GM21576 (cell line): Measurements from ENCODE around the gene TTC12.
"Not testable (repeated sequence)": the region's sequence is repeated elsewhere in the genome, so short reads cannot be mapped to it uniquely, and the experiment has no call there.

Experiments
- ATAC-seq: cut with Tn5 transposase; IDR thresholded peaks from one replicate; pipeline ENCODE4 v1.9.1; 2021; ENCODE audit warnings: mild to moderate bottlenecking, moderate library complexity; ENCODE audit not compliant: unreplicated experiment

Gene TTC12

DNA sequence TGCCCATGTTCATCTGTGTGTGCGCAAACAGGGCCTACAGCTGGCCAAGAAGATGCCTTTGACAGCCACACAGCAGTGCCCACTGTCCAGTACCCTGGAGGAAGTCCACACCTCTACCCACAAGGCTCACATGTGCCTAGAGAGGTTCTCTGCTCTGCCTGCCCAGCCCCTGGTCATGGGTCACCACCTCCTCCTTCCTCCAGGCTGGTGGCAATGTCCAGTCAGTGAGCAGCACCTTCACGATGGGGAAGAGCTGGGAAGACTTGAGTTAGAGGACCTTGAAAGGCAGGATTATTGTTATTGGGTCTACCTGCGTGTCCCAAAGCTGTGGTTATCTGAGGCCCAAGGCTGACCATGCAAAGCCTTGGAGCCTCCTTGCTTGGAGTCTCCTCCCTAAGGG is 28.4 kb upstream of the TTC12 start:
- ATAC-seq = no peak

- ATAC-seq = no peak
Observed at GRCh38 chr11:113286509-113287497, 27.6 kb upstream of the TTC12 start.

DNA sequence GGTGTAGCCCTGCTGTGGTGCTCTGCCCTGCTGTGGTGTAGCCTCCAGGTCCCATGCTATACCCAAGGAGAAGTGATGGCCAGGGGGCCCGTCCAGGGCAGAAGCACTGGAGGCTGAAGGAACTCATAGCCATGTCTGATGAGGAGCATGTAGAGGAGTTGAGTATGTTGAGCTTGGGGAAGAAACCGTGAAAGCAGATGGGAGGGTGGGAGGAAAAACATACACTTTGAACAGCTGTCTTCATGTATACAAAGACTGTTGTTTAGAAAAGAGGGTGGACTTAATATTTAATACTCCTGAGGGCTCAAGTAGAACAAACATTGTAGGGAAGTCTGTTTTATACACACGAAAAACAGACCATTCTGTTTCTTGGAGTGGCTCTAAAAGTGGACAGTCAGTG is 26.6 kb upstream of the TTC12 start:
- no peak for ATAC-seq

DNA sequence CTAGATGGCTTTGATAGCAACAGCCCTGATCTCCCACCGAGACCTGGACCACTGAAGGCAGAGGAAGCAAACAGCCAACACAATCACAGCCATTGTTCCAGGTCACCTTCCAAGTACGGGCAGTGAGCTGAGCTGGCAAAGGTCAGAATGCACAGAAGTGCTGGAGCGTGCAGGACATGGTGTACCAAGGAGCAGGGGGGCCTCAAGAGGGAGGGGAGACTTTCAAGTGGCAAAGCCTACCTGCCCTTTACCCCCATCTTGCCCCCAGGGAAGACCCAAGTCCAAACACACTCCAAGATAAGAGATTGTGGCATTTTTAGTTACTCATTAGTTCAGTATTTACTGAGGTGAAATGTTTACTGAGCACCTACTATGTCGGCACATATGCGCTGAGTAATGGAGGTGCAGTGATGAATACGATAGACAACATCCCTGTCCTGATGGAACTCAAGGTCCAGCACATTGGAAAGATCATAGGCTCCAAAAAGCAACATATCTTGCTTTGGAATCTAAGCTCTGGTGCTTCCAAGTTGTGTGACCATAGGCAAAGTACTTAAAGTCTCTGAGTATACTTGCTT is 26.0 kb upstream of the TTC12 start:
- no peak for ATAC-seq

- ATAC-seq = peak; percentile 97
Observed at GRCh38 chr11:113289431-113290187, 24.8 kb upstream of the TTC12 start.

- ATAC-seq = no peak
Observed at GRCh38 chr11:113293936-113294335, 20.4 kb upstream of the TTC12 start.

DNA sequence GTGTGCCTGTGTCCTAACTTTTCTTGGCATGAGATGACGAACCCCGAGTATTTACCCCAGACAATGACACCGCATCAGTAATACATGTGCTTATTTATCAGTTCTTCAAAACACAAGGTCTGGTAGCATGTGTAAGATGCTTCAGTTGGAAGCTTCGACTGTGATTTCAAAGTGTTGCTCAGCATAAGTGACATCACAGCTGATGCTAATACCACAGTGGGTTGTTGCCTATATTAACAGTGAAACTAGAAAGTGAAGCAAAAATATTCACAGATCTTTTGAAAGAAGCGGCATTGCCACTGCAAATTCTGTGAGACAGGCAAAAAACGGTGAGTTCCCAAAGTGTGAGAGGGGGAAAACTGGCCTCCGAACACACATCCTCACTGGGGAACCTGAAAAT is 18.4 kb upstream of the TTC12 start:
- no peak for ATAC-seq

DNA sequence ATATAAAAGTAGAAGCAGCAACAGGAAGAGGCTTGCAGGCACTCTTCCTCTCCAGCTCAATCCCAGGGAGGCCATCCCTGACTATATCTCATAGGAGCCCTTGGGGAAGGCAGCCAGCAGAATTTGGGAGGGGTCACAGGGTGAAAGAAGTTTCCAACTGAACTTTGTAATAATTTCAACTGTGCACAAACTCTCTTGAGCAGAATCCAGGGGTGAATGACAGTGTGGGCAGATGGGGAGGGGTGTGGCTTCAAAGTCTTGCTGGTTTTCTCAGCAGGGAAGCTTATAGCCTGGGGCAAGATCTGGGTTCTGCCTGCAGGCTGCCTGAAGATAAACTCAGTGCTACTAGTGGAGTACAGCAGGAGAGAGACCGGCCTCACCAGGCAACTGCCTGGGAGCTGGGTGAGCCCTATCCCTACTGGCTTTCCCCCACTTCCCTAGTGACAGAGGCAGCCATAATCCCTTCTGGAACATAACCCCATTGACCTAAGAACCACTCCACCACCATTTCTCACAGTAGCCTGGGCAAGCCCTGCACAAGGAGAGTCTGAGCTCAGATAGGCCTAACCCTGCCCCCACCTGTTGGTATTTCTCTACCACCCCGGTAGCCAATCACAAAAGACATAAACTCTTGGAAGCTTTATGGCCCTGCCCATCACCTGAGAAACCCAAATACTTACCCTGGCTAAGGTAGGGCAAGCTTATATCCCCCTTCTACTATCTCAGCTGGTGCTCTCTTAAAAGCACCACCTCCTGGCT is 17.8 kb upstream of the TTC12 start:
- no peak for ATAC-seq

- ATAC-seq = not testable (repeated sequence)
Observed at GRCh38 chr11:113298496-113298895, 15.9 kb upstream of the TTC12 start.

DNA sequence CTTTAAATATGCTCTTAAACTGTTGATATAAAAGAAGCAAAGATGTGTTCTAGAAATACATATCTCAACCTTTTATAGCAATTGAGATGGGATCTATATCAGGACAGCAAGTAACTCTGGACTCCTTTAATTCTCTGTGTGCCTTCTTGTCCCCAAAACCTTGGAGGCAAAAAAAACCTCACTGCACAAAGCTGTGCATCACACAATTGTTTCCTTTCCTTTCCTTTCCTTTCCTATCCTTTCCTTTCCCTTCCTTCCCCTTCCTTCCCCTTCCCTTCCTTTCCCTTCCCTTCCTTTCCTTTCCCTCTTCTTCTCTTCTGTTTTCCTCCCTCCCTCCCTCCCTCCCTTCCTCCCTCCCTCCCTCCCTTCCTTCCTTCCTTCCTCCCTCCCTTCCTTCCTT is 9.5 kb upstream of the TTC12 start:
- no peak for ATAC-seq

GRCh38 chr11:113305440-113306336 is 8.7 kb upstream of the TTC12 start:
- no peak for ATAC-seq

- ATAC-seq = no peak
Observed at GRCh38 chr11:113308601-113309000, 5.8 kb upstream of the TTC12 start.

DNA sequence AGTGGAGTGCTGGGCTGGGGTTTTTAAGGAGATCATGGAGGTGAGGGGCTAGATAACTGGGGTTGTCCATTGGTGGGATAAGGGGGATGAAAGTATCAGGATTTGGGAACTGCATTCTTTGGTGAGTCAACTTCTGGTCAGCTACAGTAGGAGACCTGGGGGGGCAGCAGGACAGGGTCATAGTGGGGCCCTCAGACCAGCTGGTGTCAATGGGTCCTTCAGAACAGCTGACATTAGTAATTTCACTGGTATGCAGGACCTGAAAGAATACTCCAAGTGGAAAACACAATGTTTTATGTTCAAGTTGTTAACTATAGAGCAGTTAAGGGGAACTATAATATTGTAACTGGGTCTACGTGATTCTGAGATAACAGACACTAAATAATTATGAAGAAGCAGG is 2.8 kb upstream of the TTC12 start:
- ATAC-seq = no peak

DNA sequence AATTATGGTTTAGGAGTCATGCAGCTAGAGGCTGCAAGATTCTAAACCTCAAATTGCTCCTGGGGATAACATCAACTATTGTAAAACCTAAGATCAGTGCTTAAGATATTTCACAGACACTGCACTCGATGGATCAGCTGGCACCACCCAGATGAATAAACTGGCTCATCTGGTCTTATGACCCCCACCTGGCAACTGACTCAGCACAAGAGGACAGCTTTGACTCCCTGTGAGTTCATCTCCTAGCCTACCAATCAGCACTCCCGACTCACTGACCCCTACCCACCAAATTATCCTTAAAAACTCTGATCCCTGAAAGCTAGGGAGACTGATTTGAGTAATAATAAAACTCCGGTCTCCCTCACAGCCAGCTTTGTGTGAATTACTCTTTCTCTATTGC is 782 bp upstream of the TTC12 start:
- ATAC-seq = no peak

DNA sequence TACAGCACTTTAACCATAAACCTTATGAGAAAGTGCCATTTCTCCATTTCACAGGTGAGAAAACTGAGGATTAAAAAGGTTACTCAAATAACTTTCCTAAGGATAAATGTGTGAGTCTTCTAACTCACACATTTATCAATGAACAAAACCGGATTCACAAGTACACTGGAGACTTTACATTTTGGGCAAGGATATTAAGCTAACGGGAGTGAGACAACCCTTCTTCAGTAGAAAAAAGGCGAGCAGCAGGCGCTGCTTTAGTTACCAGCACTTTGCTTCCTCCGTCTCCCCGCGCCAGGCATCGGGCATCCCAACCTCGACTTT is 356 bp upstream of the TTC12 start:
- ATAC-seq = no peak

GRCh38 chr11:113315811-113316210 is 1.4 kb downstream of the TTC12 start:
- ATAC-seq = no peak

DNA sequence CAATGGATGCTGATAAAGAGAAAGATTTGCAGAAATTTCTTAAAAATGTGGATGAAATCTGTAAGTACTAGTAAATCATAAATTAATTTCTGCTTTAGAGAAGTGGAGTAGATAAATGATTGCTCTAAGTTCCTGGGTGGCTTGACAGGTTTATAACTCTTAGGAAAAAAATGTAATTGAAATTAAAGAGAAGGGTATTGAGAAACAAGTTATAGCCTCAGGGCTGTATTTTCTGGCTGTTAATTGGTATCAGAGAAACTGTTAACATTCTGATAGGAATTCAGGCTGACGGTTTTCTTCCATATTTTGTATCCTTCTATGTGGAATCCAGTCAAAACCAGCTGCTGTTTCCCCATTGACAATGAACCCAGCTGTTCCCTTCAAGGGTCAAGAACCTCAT is 1.9 kb downstream of the TTC12 start:
- ATAC-seq = no peak

DNA sequence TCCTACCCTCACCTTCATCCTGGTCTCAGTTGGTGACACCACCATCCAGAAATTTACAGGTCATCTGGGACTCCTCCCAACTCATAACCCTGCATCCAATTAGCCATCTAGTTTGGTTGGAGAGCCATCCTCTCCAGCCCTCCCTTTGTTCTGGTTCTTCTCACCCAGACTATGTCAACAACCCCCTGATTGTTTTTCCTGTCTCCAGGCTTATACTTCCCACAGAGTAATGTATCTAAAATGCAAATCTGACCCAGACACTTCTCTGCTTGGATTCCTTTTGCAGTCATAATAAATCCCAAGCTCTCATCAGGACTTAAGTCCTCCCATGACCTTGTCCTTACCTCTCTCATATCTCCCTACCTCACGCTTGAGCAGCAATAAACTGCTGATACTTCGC is 3.0 kb downstream of the TTC12 start:
- no peak for ATAC-seq

- no peak for ATAC-seq
Observed at GRCh38 chr11:113319085-113319484, 4.7 kb downstream of the TTC12 start.

- no peak for ATAC-seq
Observed at GRCh38 chr11:113322158-113322557, 7.8 kb downstream of the TTC12 start.
